CD4-positive, alpha-beta T cell (primary cell): ENCODE results near the gene ANKRD16. TPM values are rescaled to one million over a fixed set of nuclear protein-coding genes. Genes with fewer than 3 reads are reported as not detected.

ENCODE experiments used
- ATAC-seq: fragments of 200-7000 bp; cut with Tn5 transposase; one replicate; pipeline ENCODE4 v1.10.0; 2022; ENCODE audit warnings: mild to moderate bottlenecking; ENCODE audit not compliant: poor library complexity
- CTCF ChIA-PET: fragments of 350-600 bp; sonication (Branson Sonifier 250); formaldehyde crosslinking; loops from one replicate; lab custom pipeline; 2021; ENCODE audit warnings: antibody characterized with exemption, inconsistent platforms; lab: Charles Lee
- POLR2A ChIA-PET: fragments of 350-600 bp; sonication (Branson Sonifier 250); formaldehyde crosslinking; loops from one replicate; lab custom pipeline; 2021; ENCODE audit warnings: antibody characterized with exemption, inconsistent platforms; lab: Charles Lee
- DNase-seq, 14 experiments: peaks; one replicate each; pipeline ENCODE4 v3.0.0-alpha.2; 2013 to 2020; ENCODE audit warnings: mixed read lengths in 2 of 14
- H3K27ac ChIP-seq, 2 donors: one replicate each; pipeline versions ENCODE4 v1.5.1 to v1.7.0; 2013; ENCODE audit warnings: low read length in 2 of 2, low read depth in 1 of 2, mild to moderate bottlenecking in 1 of 2
- H3K27me3 ChIP-seq, 2 experiments: 1 replicate in 1 of 2; 2 replicates in 1 of 2; pipeline versions ENCODE4 v1.6.1 to v1.7.0; 2013; ENCODE audit warnings: low read length in 2 of 2, control low read depth in 1 of 2, mild to moderate bottlenecking in 1 of 2, moderate library complexity in 1 of 2; ENCODE audit not compliant: insufficient read depth in 2 of 2, control insufficient read depth in 1 of 2
- H3K36me3 ChIP-seq: one replicate; pipeline ENCODE4 v1.6.1; 2013; ENCODE audit warnings: low read length, control low read depth; ENCODE audit not compliant: insufficient read depth
- H3K4me1 ChIP-seq: one replicate; pipeline ENCODE4 v1.6.1; 2013; ENCODE audit warnings: low read length, control low read depth; ENCODE audit not compliant: insufficient read depth
- H3K4me3 ChIP-seq: one replicate; pipeline ENCODE4 v1.5.1; 2013; ENCODE audit warnings: mild to moderate bottlenecking, low read length, moderate library complexity
- H3K9me3 ChIP-seq, 2 experiments: 1 replicate in 1 of 2; 2 replicates in 1 of 2; pipeline versions ENCODE4 v1.6.1 to v1.7.0; 2013; ENCODE audit warnings: low read length in 2 of 2, mild to moderate bottlenecking in 2 of 2, control low read depth in 1 of 2, moderate library complexity in 1 of 2; ENCODE audit not compliant: control insufficient read depth in 1 of 2, insufficient read depth in 1 of 2
- H3K27ac Mint-ChIP-seq: one replicate; pipeline ENCODE4 v1.8.0; 2020; ENCODE audit warnings: mixed read lengths
- H3K27me3 Mint-ChIP-seq: one replicate; pipeline ENCODE4 v1.8.0; 2021; ENCODE audit warnings: mixed read lengths
- H3K36me3 Mint-ChIP-seq: one replicate; pipeline ENCODE4 v1.8.0; 2021; ENCODE audit warnings: low read depth, mixed read lengths
- H3K4me1 Mint-ChIP-seq: one replicate; pipeline ENCODE4 v1.8.0; 2021; ENCODE audit warnings: low read depth, mixed read lengths
- H3K4me3 Mint-ChIP-seq: one replicate; pipeline ENCODE4 v1.8.0; 2020; ENCODE audit warnings: mild to moderate bottlenecking, mixed read lengths
- H3K9me3 Mint-ChIP-seq: one replicate; pipeline ENCODE4 v1.8.0; 2020; ENCODE audit warnings: mixed read lengths
- intact Hi-C, 2 experiments: fragments of 100-400 bp; cut with DNase I in 1 of 2; cut with micrococcal nuclease in 1 of 2; formaldehyde crosslinking; loops; one replicate each; pipeline versions ENCODE4 v1.15.1 to v1.9.0; 2023 to 2025; cut with DNase I, micrococcal nuclease
- total RNA-seq, 174 experiments: library from RNA in 2 of 174; stranded (reverse) in 2 of 174; gene quantifications; one replicate each; pipeline ENCODE4 v1.2.3 and lab custom pipeline; 2021 to 2026
- TF ChIP-seq, protein P1 (sequence below): fragments of 200-600 bp; IDR thresholded peaks from one replicate; pipeline ENCODE4 v1.8.0; 2022; ENCODE audit warnings: antibody characterized with exemption, mild to moderate bottlenecking

The ANKRD16 gene
- total RNA-seq, 2 experiments from 2014 or later, result 1.4 to 1.8 TPM

DNA sequence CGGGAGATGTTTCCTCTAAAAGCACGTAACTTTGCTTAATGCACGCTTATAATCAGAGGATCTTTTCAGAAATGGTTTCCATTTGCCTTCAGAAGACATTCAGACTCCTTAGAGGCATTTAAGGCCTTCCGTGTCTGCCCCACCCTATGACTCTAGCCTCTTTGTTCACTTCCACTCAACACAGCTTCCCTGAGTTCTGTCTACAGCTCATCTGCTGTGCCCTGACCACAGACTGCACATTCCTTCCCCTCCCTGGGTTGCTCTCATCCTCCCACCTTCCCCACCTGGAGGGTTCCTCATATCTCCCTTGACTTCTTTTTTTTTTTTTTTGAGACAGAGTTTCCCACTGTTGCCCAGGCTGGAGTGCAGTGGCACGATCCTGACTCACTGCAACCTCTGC lies 17.0 kb upstream of the ANKRD16 start:
- intact Hi-C loops, result no loop called here
- Histone ChIP-seq H3K4me1 (peaks cover 4% of the 10 kb centered on the region), H3K27ac (no peak overlapping the region), H3K4me3 (no peak overlapping the region), H3K9me3 (no peaks in the 10 kb centered on the region), H3K27me3 (no peaks in the 10 kb centered on the region), H3K36me3 (peaks cover 44% of the 10 kb centered on the region)
- TF ChIP-seq, protein P1, sequence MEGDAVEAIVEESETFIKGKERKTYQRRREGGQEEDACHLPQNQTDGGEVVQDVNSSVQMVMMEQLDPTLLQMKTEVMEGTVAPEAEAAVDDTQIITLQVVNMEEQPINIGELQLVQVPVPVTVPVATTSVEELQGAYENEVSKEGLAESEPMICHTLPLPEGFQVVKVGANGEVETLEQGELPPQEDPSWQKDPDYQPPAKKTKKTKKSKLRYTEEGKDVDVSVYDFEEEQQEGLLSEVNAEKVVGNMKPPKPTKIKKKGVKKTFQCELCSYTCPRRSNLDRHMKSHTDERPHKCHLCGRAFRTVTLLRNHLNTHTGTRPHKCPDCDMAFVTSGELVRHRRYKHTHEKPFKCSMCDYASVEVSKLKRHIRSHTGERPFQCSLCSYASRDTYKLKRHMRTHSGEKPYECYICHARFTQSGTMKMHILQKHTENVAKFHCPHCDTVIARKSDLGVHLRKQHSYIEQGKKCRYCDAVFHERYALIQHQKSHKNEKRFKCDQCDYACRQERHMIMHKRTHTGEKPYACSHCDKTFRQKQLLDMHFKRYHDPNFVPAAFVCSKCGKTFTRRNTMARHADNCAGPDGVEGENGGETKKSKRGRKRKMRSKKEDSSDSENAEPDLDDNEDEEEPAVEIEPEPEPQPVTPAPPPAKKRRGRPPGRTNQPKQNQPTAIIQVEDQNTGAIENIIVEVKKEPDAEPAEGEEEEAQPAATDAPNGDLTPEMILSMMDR, result no peak
- no peaks in the 10 kb centered on the region for H3K27me3 Mint-ChIP-seq
- H3K36me3 Mint-ChIP-seq, result peaks cover 75% of the 10 kb centered on the region
- no peak for ATAC-seq
- H3K27ac Mint-ChIP-seq, result no peak overlapping the region
- H3K9me3 Mint-ChIP-seq, result no peaks in the 10 kb centered on the region
- DNase-seq, result no peak
- ChIA-PET CTCF (interaction anchor here (0.9 kb wide), 1 partner anchor 13 kb away, joined by 3 read pairs; no protein-coding TSS in a partner anchor), POLR2A (no interaction called here)
- peaks cover 30% of the 10 kb centered on the region for H3K4me1 Mint-ChIP-seq
- no peak overlapping the region for H3K4me3 Mint-ChIP-seq

DNA sequence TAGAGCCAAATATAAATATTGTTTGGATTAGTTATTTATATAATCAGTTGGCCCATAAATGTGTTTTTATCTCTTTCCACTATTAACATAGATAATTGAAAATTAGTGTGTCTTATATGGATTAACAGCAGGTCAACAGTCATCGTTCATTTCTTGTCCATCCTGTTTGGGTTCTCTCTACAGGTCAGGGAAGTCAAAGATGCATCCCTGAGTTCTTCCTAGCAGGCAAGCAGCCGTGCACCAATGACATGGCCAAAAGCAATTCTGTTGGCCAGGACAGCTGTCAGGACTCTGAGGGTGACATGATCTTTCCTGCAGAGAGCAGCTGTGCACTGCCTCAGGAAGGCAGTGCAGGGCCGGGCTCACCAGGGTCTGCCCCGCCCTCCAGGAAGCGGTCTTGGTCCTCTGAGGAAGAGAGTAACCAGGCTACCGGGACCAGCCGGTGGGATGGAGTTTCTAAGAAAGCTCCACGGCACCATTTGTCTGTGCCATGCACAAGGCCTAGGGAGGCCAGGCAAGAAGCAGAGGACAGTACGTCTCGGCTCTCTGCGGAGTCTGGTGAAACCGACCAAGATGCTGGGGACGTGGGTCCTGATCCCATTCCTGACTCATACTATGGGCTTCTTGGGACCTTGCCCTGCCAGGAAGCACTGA lies 16.3 kb upstream of the ANKRD16 start:
- no peaks in the 10 kb centered on the region for H3K9me3 Mint-ChIP-seq
- intact Hi-C loops, result no loop called here
- no peak overlapping the region for H3K4me3 Mint-ChIP-seq
- Histone ChIP-seq H3K9me3 (no peaks in the 10 kb centered on the region), H3K4me3 (no peak overlapping the region), H3K27me3 (no peaks in the 10 kb centered on the region), H3K36me3 (peaks cover 38% of the 10 kb centered on the region), H3K27ac (no peak overlapping the region), H3K4me1 (peaks cover 4% of the 10 kb centered on the region)
- peaks cover 70% of the 10 kb centered on the region for H3K36me3 Mint-ChIP-seq
- no peak for DNase-seq
- no peak for ATAC-seq
- H3K27me3 Mint-ChIP-seq, result no peaks in the 10 kb centered on the region
- ChIA-PET POLR2A (no interaction called here), CTCF (interaction anchor here (0.9 kb wide), 1 partner anchor 12 kb away, joined by 3 read pairs; no protein-coding TSS in a partner anchor)
- TF ChIP-seq, protein P1, result no peak
- no peak overlapping the region for H3K27ac Mint-ChIP-seq
- peaks cover 30% of the 10 kb centered on the region for H3K4me1 Mint-ChIP-seq

DNA sequence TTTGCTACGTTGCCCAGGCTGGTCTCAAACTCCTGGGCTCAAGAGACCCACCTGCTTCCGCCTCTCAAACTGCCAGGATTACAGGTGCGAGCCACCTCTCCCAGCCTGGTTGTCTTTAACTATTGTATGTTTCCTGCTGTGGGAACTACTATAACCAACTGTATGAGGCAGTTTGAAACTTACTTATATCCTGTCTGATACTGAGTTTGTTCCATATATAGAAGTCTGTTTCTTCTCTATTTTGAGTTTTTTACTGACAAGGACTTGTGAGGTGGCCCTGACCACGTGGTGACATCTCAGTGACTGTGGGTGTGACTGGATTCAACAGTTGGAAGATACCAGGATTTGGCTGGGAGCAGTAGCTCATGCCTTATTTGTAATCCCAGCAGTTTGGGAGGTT lies 14.5 kb upstream of the ANKRD16 start:
- Histone ChIP-seq H3K27me3 (no peaks in the 10 kb centered on the region), H3K27ac (no peak overlapping the region), H3K36me3 (peaks cover 20% of the 10 kb centered on the region), H3K9me3 (no peaks in the 10 kb centered on the region), H3K4me3 (no peak overlapping the region), H3K4me1 (peaks cover 4% of the 10 kb centered on the region)
- H3K27ac Mint-ChIP-seq, result no peak overlapping the region
- peaks cover 35% of the 10 kb centered on the region for H3K4me1 Mint-ChIP-seq
- ChIA-PET POLR2A (no interaction called here), CTCF (no interaction called here)
- no peak overlapping the region for H3K4me3 Mint-ChIP-seq
- no peaks in the 10 kb centered on the region for H3K27me3 Mint-ChIP-seq
- intact Hi-C loops, result no loop called here
- TF ChIP-seq, protein P1, result no peak
- peaks cover 56% of the 10 kb centered on the region for H3K36me3 Mint-ChIP-seq
- no peaks in the 10 kb centered on the region for H3K9me3 Mint-ChIP-seq
- DNase-seq (no peak), ATAC-seq (no peak)
